HCT116 (cell line): ENCODE data around the gene WDR17. TPM values are rescaled to one million over a fixed set of nuclear protein-coding genes. Genes with fewer than 3 reads are reported as not detected.

Source experiments
- ATAC-seq: fragments of 200-7000 bp; cut with Tn5 transposase; 2 replicates; pipeline ENCODE4 v1.9.1; 2020; ENCODE audit warnings: mild to moderate bottlenecking, moderate library complexity
- BruUV-seq: library from RNA; stranded (reverse); fragments of 400-500 nt; replicated peaks from 2 replicates; lab custom pipeline; 2021; lab: Mats Ljungman, UMichigan
- CTCF ChIA-PET: fragments of 300-600 bp; sonication (Branson Sonifier 250); formaldehyde crosslinking; loops from one replicate; lab custom pipeline; 2021; ENCODE audit warnings: antibody characterized with exemption; lab: Charles Lee
- POLR2A ChIA-PET: fragments of 300-600, 350-600 bp; sonication (Branson Sonifier 250); formaldehyde crosslinking; loops from one replicate; lab custom pipeline; 2021; ENCODE audit warnings: antibody characterized with exemption; lab: Charles Lee
- RAD21 ChIA-PET, 2 experiments: fragments of 300-600 bp; sonication (Branson Sonifier 250); formaldehyde crosslinking; loops; one replicate each; lab custom pipeline; 2023; ENCODE audit warnings: low total read pairs in 2 of 2; ENCODE audit not compliant: uncharacterized antibody in 2 of 2, unreplicated experiment in 2 of 2, low non-redundant PET in 1 of 2; lab: Charles Lee
- DNase-seq: peaks from one replicate; pipeline ENCODE4 v3.0.0-alpha.2; 2010; ENCODE audit warnings: low read depth, low spot score
- H2AFZ ChIP-seq: fragments of 200-600 bp; shearing (Covaris generic), sonication (generic); 2 replicates; pipeline ENCODE4 v1.6.1; 2017; ENCODE audit warnings: low read depth, mixed run types, mixed read lengths, antibody characterized with exemption, low read length; ENCODE audit not compliant: poor library complexity, severe bottlenecking
- H3K27ac ChIP-seq: 2 replicates; pipeline ENCODE4 v1.5.1; 2012; ENCODE audit warnings: low read depth, low read length
- H3K27me3 ChIP-seq: fragments of 200-600 bp; sonication (generic); 2 replicates; pipeline ENCODE4 v1.6.1; 2016; ENCODE audit warnings: mixed run types, low read length, mixed read lengths; ENCODE audit not compliant: insufficient read depth
- H3K36me3 ChIP-seq, 2 experiments: fragments of 200-500 bp in 1 of 2; fragments of 200-600 bp in 1 of 2; sonication (Bioruptor generic) in 1 of 2; sonication (generic) in 1 of 2; 2 replicates each; pipeline versions ENCODE4 v1.5.1 to v1.6.1; 2014 to 2016; ENCODE audit warnings: low read length in 2 of 2, inconsistent platforms in 1 of 2, mixed read lengths in 1 of 2, mixed run types in 1 of 2; ENCODE audit not compliant: insufficient read depth in 2 of 2, control insufficient read depth in 1 of 2
- H3K4me1 ChIP-seq, 2 experiments: fragments of 200-600 bp in 1 of 2; sonication (generic) in 1 of 2; 2 replicates each; pipeline versions ENCODE4 v1.5.1 to v1.6.1; 2012 to 2017; ENCODE audit warnings: low read length in 2 of 2, inconsistent platforms in 1 of 2, mild to moderate bottlenecking in 1 of 2, mixed read lengths in 1 of 2, mixed run types in 1 of 2, moderate library complexity in 1 of 2; ENCODE audit not compliant: insufficient read depth in 2 of 2, control insufficient read depth in 1 of 2
- H3K4me2 ChIP-seq: fragments of 200-600 bp; sonication (generic); 2 replicates; pipeline ENCODE4 v1.6.1; 2017; ENCODE audit warnings: mixed run types, low read length, mixed read lengths
- H3K4me3 ChIP-seq, 2 experiments: fragments of 200-600 bp in 1 of 2; sonication (generic) in 1 of 2; replicated peaks in 1 of 2; 2 replicates each; pipeline ENCODE4 v1.5.1; 2011 to 2016; ENCODE audit warnings: low read length in 2 of 2, control low read depth in 1 of 2, low read depth in 1 of 2, mild to moderate bottlenecking in 1 of 2, mixed read lengths in 1 of 2, mixed run types in 1 of 2
- H3K79me2 ChIP-seq: fragments of 200-600 bp; sonication (generic); 2 replicates; pipeline ENCODE4 v1.6.1; 2017; ENCODE audit warnings: mild to moderate bottlenecking, mixed run types, low read length, moderate library complexity, mixed read lengths; ENCODE audit not compliant: insufficient read depth
- H3K9ac ChIP-seq: fragments of 200-600 bp; sonication (generic); 2 replicates; pipeline ENCODE4 v1.6.1; 2016; ENCODE audit warnings: low read length, mixed read lengths
- H3K9me2 ChIP-seq: fragments of 200-600 bp; sonication (generic), shearing (Covaris generic); 2 replicates; pipeline ENCODE4 v1.6.1; 2017; ENCODE audit warnings: mixed run types, mild to moderate bottlenecking, moderate library complexity; ENCODE audit not compliant: insufficient read depth
- H3K9me3 ChIP-seq, 2 experiments: fragments of 200-500 bp in 1 of 2; fragments of 200-600 bp in 1 of 2; sonication (Bioruptor generic) in 1 of 2; sonication (generic) in 1 of 2; 2 replicates each; pipeline ENCODE4 v1.6.1; 2014 to 2017; ENCODE audit warnings: low read length in 2 of 2, mixed read lengths in 2 of 2, inconsistent platforms in 1 of 2, low read depth in 1 of 2, mild to moderate bottlenecking in 1 of 2, mixed run types in 1 of 2, moderate library complexity in 1 of 2; ENCODE audit not compliant: control insufficient read depth in 1 of 2, insufficient read depth in 1 of 2
- H4K20me1 ChIP-seq: fragments of 200-600 bp; sonication (generic), shearing (Covaris generic); 2 replicates; pipeline ENCODE4 v1.6.1; 2017; ENCODE audit warnings: mixed run types, mild to moderate bottlenecking, moderate library complexity; ENCODE audit not compliant: insufficient read depth
- EGR1 ChIP-seq: IDR thresholded peaks from 2 replicates; pipeline ENCODE4 v1.6.1; 2012; ENCODE audit warnings: low read depth
- EZH2 ChIP-seq: fragments of 200-600 bp; sonication (generic); IDR thresholded peaks from 2 replicates; pipeline ENCODE4 v1.6.1; 2017; ENCODE audit warnings: antibody characterized with exemption, mixed run types
- MAX ChIP-seq: IDR thresholded peaks from 2 replicates; pipeline ENCODE4 v1.6.1; 2012
- RAD21 ChIP-seq: IDR thresholded peaks from 2 replicates; pipeline ENCODE4 v1.6.1; 2012; ENCODE audit warnings: low read depth, mild to moderate bottlenecking
- SIN3A ChIP-seq: IDR thresholded peaks from 2 replicates; pipeline ENCODE4 v1.6.1; 2012; ENCODE audit warnings: low read depth
- intact Hi-C: fragments of 100-400 bp; cut with micrococcal nuclease; formaldehyde crosslinking; loops from 2 replicates; pipeline ENCODE4 v1.10.0; 2022
- total RNA-seq: library from RNA; stranded (reverse); gene quantifications from one replicate; pipeline ENCODE4 v1.2.1, GENCODE V29; 2021; ENCODE audit not compliant: unreplicated experiment
- TF ChIP-seq, protein P1 (sequence below): IDR thresholded peaks from 2 replicates; pipeline ENCODE4 v1.6.1; 2011; ENCODE audit warnings: mild to moderate bottlenecking, low read length, moderate library complexity; ENCODE audit not compliant: insufficient replicate concordance; ENCODE audit errors: extremely low read depth
- TF ChIP-seq, protein P2 (sequence below): IDR thresholded peaks from 2 replicates; pipeline ENCODE4 v1.6.1; 2012; ENCODE audit warnings: low read depth

WDR17 gene
- total RNA-seq, 1 experiment from 2014 or later: 0.20 TPM

GRCh38 chr4:176036585-176037205, 28.9 kb upstream of the WDR17 start:
- H3K4me1 ChIP-seq: no peaks in the 10 kb centered on the region
- no peak for ATAC-seq
- RAD21 ChIA-PET: no interaction called here
- no peak for DNase-seq
- no peaks in the 10 kb centered on the region for H3K9me3 ChIP-seq
- no TSS peak for BruUV-seq
- H3K36me3 ChIP-seq: no peaks in the 10 kb centered on the region
- no peak overlapping the region for H3K9ac ChIP-seq
- no peaks in the 10 kb centered on the region for H3K79me2 ChIP-seq
- no peaks in the 10 kb centered on the region for H4K20me1 ChIP-seq
- H3K4me2 ChIP-seq: no peak overlapping the region
- POLR2A ChIA-PET: no interaction called here
- no peaks in the 10 kb centered on the region for H3K9me2 ChIP-seq
- no peaks in the 10 kb centered on the region for H3K27me3 ChIP-seq
- no peak overlapping the region for H3K27ac ChIP-seq
- CTCF ChIA-PET: interaction anchor here (0.8 kb wide), 1 partner anchor 304 kb away, joined by 3 read pairs; no protein-coding TSS in a partner anchor
- intact Hi-C loops: loop anchor here (10.0 kb wide), 1 partner anchor 472 kb away; no protein-coding TSS in a partner anchor
- H3K4me3 ChIP-seq: no peak overlapping the region
- no peak overlapping the region for H2AFZ ChIP-seq
- no peak for TF ChIP-seq EZH2
- TF ChIP-seq EGR1: no peak
- no peak for TF ChIP-seq RAD21
- no peak for TF ChIP-seq SIN3A
- TF ChIP-seq, protein P1, sequence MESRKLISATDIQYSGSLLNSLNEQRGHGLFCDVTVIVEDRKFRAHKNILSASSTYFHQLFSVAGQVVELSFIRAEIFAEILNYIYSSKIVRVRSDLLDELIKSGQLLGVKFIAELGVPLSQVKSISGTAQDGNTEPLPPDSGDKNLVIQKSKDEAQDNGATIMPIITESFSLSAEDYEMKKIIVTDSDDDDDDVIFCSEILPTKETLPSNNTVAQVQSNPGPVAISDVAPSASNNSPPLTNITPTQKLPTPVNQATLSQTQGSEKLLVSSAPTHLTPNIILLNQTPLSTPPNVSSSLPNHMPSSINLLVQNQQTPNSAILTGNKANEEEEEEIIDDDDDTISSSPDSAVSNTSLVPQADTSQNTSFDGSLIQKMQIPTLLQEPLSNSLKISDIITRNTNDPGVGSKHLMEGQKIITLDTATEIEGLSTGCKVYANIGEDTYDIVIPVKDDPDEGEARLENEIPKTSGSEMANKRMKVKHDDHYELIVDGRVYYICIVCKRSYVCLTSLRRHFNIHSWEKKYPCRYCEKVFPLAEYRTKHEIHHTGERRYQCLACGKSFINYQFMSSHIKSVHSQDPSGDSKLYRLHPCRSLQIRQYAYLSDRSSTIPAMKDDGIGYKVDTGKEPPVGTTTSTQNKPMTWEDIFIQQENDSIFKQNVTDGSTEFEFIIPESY: no peak
- TF ChIP-seq, protein P2, sequence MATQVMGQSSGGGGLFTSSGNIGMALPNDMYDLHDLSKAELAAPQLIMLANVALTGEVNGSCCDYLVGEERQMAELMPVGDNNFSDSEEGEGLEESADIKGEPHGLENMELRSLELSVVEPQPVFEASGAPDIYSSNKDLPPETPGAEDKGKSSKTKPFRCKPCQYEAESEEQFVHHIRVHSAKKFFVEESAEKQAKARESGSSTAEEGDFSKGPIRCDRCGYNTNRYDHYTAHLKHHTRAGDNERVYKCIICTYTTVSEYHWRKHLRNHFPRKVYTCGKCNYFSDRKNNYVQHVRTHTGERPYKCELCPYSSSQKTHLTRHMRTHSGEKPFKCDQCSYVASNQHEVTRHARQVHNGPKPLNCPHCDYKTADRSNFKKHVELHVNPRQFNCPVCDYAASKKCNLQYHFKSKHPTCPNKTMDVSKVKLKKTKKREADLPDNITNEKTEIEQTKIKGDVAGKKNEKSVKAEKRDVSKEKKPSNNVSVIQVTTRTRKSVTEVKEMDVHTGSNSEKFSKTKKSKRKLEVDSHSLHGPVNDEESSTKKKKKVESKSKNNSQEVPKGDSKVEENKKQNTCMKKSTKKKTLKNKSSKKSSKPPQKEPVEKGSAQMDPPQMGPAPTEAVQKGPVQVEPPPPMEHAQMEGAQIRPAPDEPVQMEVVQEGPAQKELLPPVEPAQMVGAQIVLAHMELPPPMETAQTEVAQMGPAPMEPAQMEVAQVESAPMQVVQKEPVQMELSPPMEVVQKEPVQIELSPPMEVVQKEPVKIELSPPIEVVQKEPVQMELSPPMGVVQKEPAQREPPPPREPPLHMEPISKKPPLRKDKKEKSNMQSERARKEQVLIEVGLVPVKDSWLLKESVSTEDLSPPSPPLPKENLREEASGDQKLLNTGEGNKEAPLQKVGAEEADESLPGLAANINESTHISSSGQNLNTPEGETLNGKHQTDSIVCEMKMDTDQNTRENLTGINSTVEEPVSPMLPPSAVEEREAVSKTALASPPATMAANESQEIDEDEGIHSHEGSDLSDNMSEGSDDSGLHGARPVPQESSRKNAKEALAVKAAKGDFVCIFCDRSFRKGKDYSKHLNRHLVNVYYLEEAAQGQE: no peak
- TF ChIP-seq MAX: no peak
- TF ChIP-seq, all 23 proteins: peak for 0
